NB4 (cell line): ENCODE measurements around the gene PLA2G3.

Experiments
- DNase-seq: peaks from one replicate; pipeline ENCODE4 v3.0.0; 2010; ENCODE audit warnings: low read depth
- H3K4me3 ChIP-seq: one replicate; pipeline ENCODE4 v1.5.1; 2011; ENCODE audit warnings: mild to moderate bottlenecking, low read depth, low read length, moderate library complexity
- MAX ChIP-seq: IDR thresholded peaks from 2 replicates; pipeline ENCODE4 v1.6.1; 2011; ENCODE audit warnings: low read depth, low read length
- MYC ChIP-seq: IDR thresholded peaks from 2 replicates; pipeline ENCODE4 v1.6.1; 2011; ENCODE audit warnings: low read depth, low read length
- POLR2A ChIP-seq: IDR thresholded peaks from 2 replicates; pipeline ENCODE4 v1.6.1; 2011; ENCODE audit warnings: mild to moderate bottlenecking; ENCODE audit not compliant: insufficient read length; ENCODE audit errors: extremely low read depth
- TF ChIP-seq, protein P1 (sequence below): IDR thresholded peaks from one replicate; pipeline ENCODE4 v1.5.1; 2012; ENCODE audit warnings: low read depth, low read length

Gene PLA2G3

GRCh38 chr22:31127181-31127772 is 13.0 kb downstream of the PLA2G3 start:
- no peak overlapping the region for H3K4me3 ChIP-seq
- TF ChIP-seq MAX = no peak
- TF ChIP-seq, protein P1, sequence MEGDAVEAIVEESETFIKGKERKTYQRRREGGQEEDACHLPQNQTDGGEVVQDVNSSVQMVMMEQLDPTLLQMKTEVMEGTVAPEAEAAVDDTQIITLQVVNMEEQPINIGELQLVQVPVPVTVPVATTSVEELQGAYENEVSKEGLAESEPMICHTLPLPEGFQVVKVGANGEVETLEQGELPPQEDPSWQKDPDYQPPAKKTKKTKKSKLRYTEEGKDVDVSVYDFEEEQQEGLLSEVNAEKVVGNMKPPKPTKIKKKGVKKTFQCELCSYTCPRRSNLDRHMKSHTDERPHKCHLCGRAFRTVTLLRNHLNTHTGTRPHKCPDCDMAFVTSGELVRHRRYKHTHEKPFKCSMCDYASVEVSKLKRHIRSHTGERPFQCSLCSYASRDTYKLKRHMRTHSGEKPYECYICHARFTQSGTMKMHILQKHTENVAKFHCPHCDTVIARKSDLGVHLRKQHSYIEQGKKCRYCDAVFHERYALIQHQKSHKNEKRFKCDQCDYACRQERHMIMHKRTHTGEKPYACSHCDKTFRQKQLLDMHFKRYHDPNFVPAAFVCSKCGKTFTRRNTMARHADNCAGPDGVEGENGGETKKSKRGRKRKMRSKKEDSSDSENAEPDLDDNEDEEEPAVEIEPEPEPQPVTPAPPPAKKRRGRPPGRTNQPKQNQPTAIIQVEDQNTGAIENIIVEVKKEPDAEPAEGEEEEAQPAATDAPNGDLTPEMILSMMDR = no peak
- TF ChIP-seq POLR2A = no peak
- TF ChIP-seq MYC = no peak
- peak; percentile 34 for DNase-seq

GRCh38 chr22:31126869-31127175 is 13.5 kb downstream of the PLA2G3 start:
- H3K4me3 ChIP-seq = no peak overlapping the region
- no peak for TF ChIP-seq POLR2A
- TF ChIP-seq MYC = no peak
- TF ChIP-seq MAX = no peak
- TF ChIP-seq, protein P1 = no peak
- no peak for DNase-seq

DNA sequence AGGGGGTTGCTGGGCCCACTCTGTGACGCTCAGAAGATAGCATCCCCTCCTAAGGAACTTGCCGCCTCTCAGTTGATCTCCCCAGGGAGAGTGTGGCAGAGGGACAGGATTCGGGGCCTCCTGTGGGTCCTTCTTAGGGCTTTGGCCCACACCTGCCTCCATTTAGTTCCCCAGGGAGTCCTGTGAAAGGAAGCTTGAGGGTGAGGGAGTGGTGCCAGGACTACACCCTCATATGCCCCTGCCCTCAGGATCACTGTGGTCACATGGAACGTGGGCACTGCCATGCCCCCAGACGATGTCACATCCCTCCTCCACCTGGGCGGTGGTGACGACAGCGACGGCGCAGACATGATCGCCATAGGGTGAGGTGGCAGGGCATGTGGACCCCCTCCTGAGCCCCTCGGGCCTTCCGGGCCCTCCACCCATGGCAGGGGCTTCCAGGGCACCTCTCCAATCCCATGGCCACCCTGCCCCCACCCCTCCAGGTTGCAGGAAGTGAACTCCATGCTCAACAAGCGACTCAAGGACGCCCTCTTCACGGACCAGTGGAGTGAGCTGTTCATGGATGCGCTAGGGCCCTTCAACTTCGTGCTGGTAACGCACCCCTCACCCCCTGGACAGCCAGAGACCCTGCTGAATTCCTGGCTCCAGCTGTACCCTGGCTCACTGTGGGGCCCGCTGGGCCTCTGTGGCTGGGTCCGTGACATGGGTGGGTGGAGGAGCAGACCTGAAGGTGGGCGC is 14.0 kb downstream of the PLA2G3 start:
- no peak for TF ChIP-seq MAX
- no peak for TF ChIP-seq MYC
- TF ChIP-seq POLR2A = no peak
- TF ChIP-seq, protein P1 = no peak
- DNase-seq = no peak
- no peak overlapping the region for H3K4me3 ChIP-seq

DNA sequence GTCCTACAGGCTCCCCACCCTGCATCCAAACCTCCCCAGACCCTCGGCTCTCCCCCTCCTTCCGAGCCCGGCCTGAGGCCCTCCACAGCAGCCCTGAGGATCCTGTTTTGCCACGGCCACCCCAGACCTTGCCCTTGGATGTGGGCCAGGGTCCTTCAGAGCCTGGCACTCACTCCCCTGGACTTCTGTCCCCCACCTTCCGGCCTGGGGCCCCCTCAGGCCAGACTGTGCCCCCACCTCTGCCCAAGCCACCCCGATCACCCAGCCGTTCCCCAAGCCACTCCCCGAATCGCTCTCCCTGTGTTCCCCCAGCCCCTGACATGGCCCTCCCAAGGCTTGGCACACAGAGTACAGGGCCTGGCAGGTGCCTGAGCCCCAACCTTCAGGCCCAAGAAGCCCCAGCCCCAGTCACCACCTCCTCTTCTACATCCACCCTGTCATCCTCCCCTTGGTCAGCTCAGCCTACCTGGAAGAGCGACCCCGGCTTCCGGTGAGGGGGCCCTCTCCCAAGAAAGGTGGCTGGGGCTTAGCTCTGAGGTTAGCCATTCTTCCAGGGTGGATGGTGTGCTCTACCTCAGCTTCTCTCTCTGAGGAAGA is 14.7 kb downstream of the PLA2G3 start:
- no peak overlapping the region for H3K4me3 ChIP-seq
- DNase-seq = no peak
- TF ChIP-seq MAX (no peak), MYC (no peak), POLR2A (no peak)
- TF ChIP-seq, protein P1 = no peak

- TF ChIP-seq, protein P1 = no peak
- TF ChIP-seq MAX = no peak
- no peak for TF ChIP-seq MYC
- no peak for TF ChIP-seq POLR2A
- H3K4me3 ChIP-seq = no peak overlapping the region
- DNase-seq = no peak
Measured at GRCh38 chr22:31124811-31125465, 15.4 kb downstream of the PLA2G3 start.
